Naive B cell (primary cell): ENCODE measurements around the gene SORCS2. TPM values are rescaled to one million over a fixed set of nuclear protein-coding genes. Genes with fewer than 3 reads are reported as not detected.

Source experiments
- ATAC-seq, 2 donors: fragments of 150-1000 bp; cut with Tn5 transposase; 2 replicates each; pipeline ENCODE4 v1.10.0; 2021; ENCODE audit warnings: low read depth in 2 of 2, mild to moderate bottlenecking in 2 of 2, moderate library complexity in 2 of 2
- DNase-seq: peaks from one replicate; pipeline ENCODE4 v3.0.0; 2022
- H3K27ac Mint-ChIP-seq, 6 donors: one replicate each; pipeline ENCODE4 v1.8.0; 2020 to 2022; ENCODE audit warnings: mild to moderate bottlenecking in 6 of 6, mixed read lengths in 6 of 6, moderate library complexity in 5 of 6, inconsistent platforms in 2 of 6
- H3K27me3 Mint-ChIP-seq, 3 donors: one replicate each; pipeline ENCODE4 v1.8.0; 2021 to 2022; ENCODE audit warnings: mixed read lengths in 3 of 3, mild to moderate bottlenecking in 1 of 3
- H3K36me3 Mint-ChIP-seq, 2 donors: one replicate each; pipeline ENCODE4 v1.8.0; 2020 to 2022; ENCODE audit warnings: mixed read lengths in 2 of 2, inconsistent platforms in 1 of 2, mild to moderate bottlenecking in 1 of 2
- H3K4me1 Mint-ChIP-seq, 3 donors: one replicate each; pipeline ENCODE4 v1.8.0; 2020 to 2022; ENCODE audit warnings: mixed read lengths in 3 of 3, inconsistent platforms in 1 of 3, mild to moderate bottlenecking in 1 of 3, moderate library complexity in 1 of 3
- H3K4me3 Mint-ChIP-seq, 8 donors: one replicate each; pipeline ENCODE4 v1.8.0; 2020 to 2022; ENCODE audit warnings: mild to moderate bottlenecking in 8 of 8, mixed read lengths in 8 of 8, moderate library complexity in 8 of 8, inconsistent platforms in 2 of 8
- H3K9me3 Mint-ChIP-seq, 7 donors: one replicate each; pipeline ENCODE4 v1.8.0; 2020 to 2022; ENCODE audit warnings: mixed read lengths in 7 of 7, mild to moderate bottlenecking in 5 of 7, inconsistent platforms in 2 of 7, moderate library complexity in 1 of 7
- polyA plus RNA-seq, 6 donors: library from polyadenylated mRNA; unstranded; fragments of 300-500 nt; fragmentation: Illumina TruSeq; gene quantifications; one replicate each; pipeline ENCODE4 v1.2.3, GENCODE V29; 2021; ENCODE audit warnings: low read depth in 6 of 6

SORCS2 gene
- polyA plus RNA-seq, 6 donors from 2014 or later: not detected

GRCh38 chr4:7166237-7166636 lies 26.1 kb upstream of the SORCS2 start:
- no peak overlapping the region for H3K27ac Mint-ChIP-seq
- H3K36me3 Mint-ChIP-seq: no peaks in the 10 kb centered on the region
- H3K27me3 Mint-ChIP-seq: peaks cover 0 to 12% (median 11%) of the 10 kb centered on the region in 3 donors
- H3K9me3 Mint-ChIP-seq: no peaks in the 10 kb centered on the region
- H3K4me1 Mint-ChIP-seq: peaks cover 9 to 18% (median 9%) of the 10 kb centered on the region in 3 donors
- H3K4me3 Mint-ChIP-seq: no peak overlapping the region
- ATAC-seq: no peak
- DNase-seq: no peak

- no peaks in the 10 kb centered on the region for H3K36me3 Mint-ChIP-seq
- H3K4me3 Mint-ChIP-seq: no peak overlapping the region
- peak overlapping the region in 1 of 6 donors; percentile 15 for H3K27ac Mint-ChIP-seq
- H3K9me3 Mint-ChIP-seq: no peaks in the 10 kb centered on the region
- no peak for DNase-seq
- no peak for ATAC-seq
- H3K27me3 Mint-ChIP-seq: peaks cover 0 to 7% (median 4%) of the 10 kb centered on the region in 3 donors
- H3K4me1 Mint-ChIP-seq: peaks cover 9 to 21% (median 9%) of the 10 kb centered on the region in 3 donors
These were observed 25.2 kb upstream of the SORCS2 start for GRCh38 chr4:7166981-7167700.

GRCh38 chr4:7167706-7168105 lies 24.6 kb upstream of the SORCS2 start:
- Mint-ChIP-seq H3K27me3 (peaks cover 0 to 7% (median 4%) of the 10 kb centered on the region in 3 donors), H3K4me3 (no peak overlapping the region), H3K27ac (peak overlapping the region in 1 of 6 donors; percentile 22), H3K4me1 (peaks cover 9 to 21% (median 9%) of the 10 kb centered on the region in 3 donors), H3K9me3 (no peaks in the 10 kb centered on the region), H3K36me3 (no peaks in the 10 kb centered on the region)
- no peak for DNase-seq
- ATAC-seq: no peak

- peak overlapping the region in 1 of 8 donors; percentile 15 for H3K4me3 Mint-ChIP-seq
- peak overlapping the region in 1 of 6 donors; percentile 22 for H3K27ac Mint-ChIP-seq
- peaks cover 0 to 7% (median 4%) of the 10 kb centered on the region in 3 donors for H3K27me3 Mint-ChIP-seq
- H3K36me3 Mint-ChIP-seq: no peaks in the 10 kb centered on the region
- no peak for ATAC-seq
- H3K9me3 Mint-ChIP-seq: no peaks in the 10 kb centered on the region
- H3K4me1 Mint-ChIP-seq: peaks cover 9 to 21% (median 9%) of the 10 kb centered on the region in 3 donors
- no peak for DNase-seq
These were observed 24.2 kb upstream of the SORCS2 start for GRCh38 chr4:7168106-7168505.

GRCh38 chr4:7169134-7169533 lies 23.2 kb upstream of the SORCS2 start:
- DNase-seq (no peak), ATAC-seq (no peak)
- peaks cover 0 to 7% (median 4%) of the 10 kb centered on the region in 3 donors for H3K27me3 Mint-ChIP-seq
- H3K9me3 Mint-ChIP-seq: peaks cover 0 to 3% (median 0%) of the 10 kb centered on the region in 7 donors
- H3K27ac Mint-ChIP-seq: peak overlapping the region in 3 of 6 donors; percentile 48 to 73 (median 50)
- peaks cover 0 to 4% of the 10 kb centered on the region in 2 donors for H3K36me3 Mint-ChIP-seq
- peaks cover 9 to 21% (median 9%) of the 10 kb centered on the region in 3 donors for H3K4me1 Mint-ChIP-seq
- H3K4me3 Mint-ChIP-seq: peak overlapping the region in 4 of 8 donors; percentile 6 to 43 (median 20)

- Mint-ChIP-seq H3K36me3 (peaks cover 0 to 4% of the 10 kb centered on the region in 2 donors), H3K27me3 (peaks cover 0 to 7% (median 4%) of the 10 kb centered on the region in 3 donors), H3K9me3 (peaks cover 0 to 3% (median 0%) of the 10 kb centered on the region in 7 donors), H3K4me1 (peaks cover 9 to 21% (median 9%) of the 10 kb centered on the region in 3 donors), H3K27ac (peak overlapping the region in 1 of 6 donors; percentile 28), H3K4me3 (no peak overlapping the region)
- no peak for DNase-seq
- no peak for ATAC-seq
These were observed 22.3 kb upstream of the SORCS2 start for GRCh38 chr4:7170012-7170411.

GRCh38 chr4:7171191-7171900 lies 21.0 kb upstream of the SORCS2 start:
- Mint-ChIP-seq H3K9me3 (peaks cover 0 to 5% (median 0%) of the 10 kb centered on the region in 7 donors), H3K27ac (peak overlapping the region in 1 of 6 donors; percentile 58), H3K27me3 (peaks cover 0 to 7% (median 0%) of the 10 kb centered on the region in 3 donors), H3K4me3 (no peak overlapping the region), H3K36me3 (peaks cover 0 to 4% of the 10 kb centered on the region in 2 donors), H3K4me1 (peaks cover 9 to 21% (median 9%) of the 10 kb centered on the region in 3 donors)
- ATAC-seq (no peak), DNase-seq (no peak)

GRCh38 chr4:7172508-7172907 lies 19.8 kb upstream of the SORCS2 start:
- Mint-ChIP-seq H3K9me3 (peaks cover 0 to 5% (median 0%) of the 10 kb centered on the region in 7 donors), H3K27ac (peak overlapping the region in 1 of 6 donors; percentile 10), H3K27me3 (peaks cover 0 to 7% (median 5%) of the 10 kb centered on the region in 3 donors), H3K4me3 (no peak overlapping the region), H3K36me3 (peaks cover 0 to 4% of the 10 kb centered on the region in 2 donors), H3K4me1 (peaks cover 9 to 21% (median 9%) of the 10 kb centered on the region in 3 donors)
- no peak for DNase-seq
- no peak for ATAC-seq

- Mint-ChIP-seq H3K4me3 (no peak overlapping the region), H3K27ac (peak overlapping the region in 2 of 6 donors; percentile 10 to 54)
These were observed 19.4 kb upstream of the SORCS2 start for GRCh38 chr4:7172946-7173345.

GRCh38 chr4:7173841-7174449 lies 18.4 kb upstream of the SORCS2 start:
- ATAC-seq (no peak), DNase-seq (no peak)
- H3K27ac Mint-ChIP-seq: no peak overlapping the region
- H3K36me3 Mint-ChIP-seq: peaks cover 0 to 4% of the 10 kb centered on the region in 2 donors
- H3K27me3 Mint-ChIP-seq: peaks cover 0 to 6% (median 5%) of the 10 kb centered on the region in 3 donors
- peaks cover 6 to 15% (median 8%) of the 10 kb centered on the region in 3 donors for H3K4me1 Mint-ChIP-seq
- H3K9me3 Mint-ChIP-seq: peaks cover 0 to 9% (median under 1%) of the 10 kb centered on the region in 7 donors
- no peak overlapping the region for H3K4me3 Mint-ChIP-seq

More at GRCh38 chr4:7172946-7173345, 19.4 kb upstream of the SORCS2 start:
- Mint-ChIP-seq H3K27me3 (peaks cover 0 to 7% (median 6%) of the 10 kb centered on the region in 3 donors), H3K9me3 (peaks cover 0 to 5% (median 0%) of the 10 kb centered on the region in 7 donors), H3K36me3 (peaks cover 0 to 4% of the 10 kb centered on the region in 2 donors), H3K4me1 (peaks cover 9 to 21% (median 9%) of the 10 kb centered on the region in 3 donors)
- ATAC-seq: no peak
- no peak for DNase-seq

GRCh38 chr4:7179158-7179557 lies 13.2 kb upstream of the SORCS2 start:
- H3K27ac Mint-ChIP-seq: no peak overlapping the region
- no peak for ATAC-seq

GRCh38 chr4:7180938-7181337 lies 11.4 kb upstream of the SORCS2 start:
- no peak for ATAC-seq

More at GRCh38 chr4:7179158-7179557, 13.2 kb upstream of the SORCS2 start:
- peaks cover 6 to 9% of the 10 kb centered on the region in 2 donors for H3K36me3 Mint-ChIP-seq
- H3K4me3 Mint-ChIP-seq: no peak overlapping the region
- peaks cover 6 to 23% (median 6%) of the 10 kb centered on the region in 3 donors for H3K27me3 Mint-ChIP-seq
- H3K4me1 Mint-ChIP-seq: peaks cover 0 to 4% (median 0%) of the 10 kb centered on the region in 3 donors
- no peak for DNase-seq
- peaks cover 7 to 23% (median 16%) of the 10 kb centered on the region in 7 donors for H3K9me3 Mint-ChIP-seq

GRCh38 chr4:7182616-7183015 lies 9.7 kb upstream of the SORCS2 start:
- ATAC-seq: no peak
- no peak overlapping the region for H3K27ac Mint-ChIP-seq
- H3K4me3 Mint-ChIP-seq: no peak overlapping the region
- peaks cover 7 to 19% (median 16%) of the 10 kb centered on the region in 7 donors for H3K9me3 Mint-ChIP-seq
- H3K27me3 Mint-ChIP-seq: peaks cover 12 to 35% (median 12%) of the 10 kb centered on the region in 3 donors
- peaks cover 0 to 4% (median 0%) of the 10 kb centered on the region in 3 donors for H3K4me1 Mint-ChIP-seq
- DNase-seq: no peak
- H3K36me3 Mint-ChIP-seq: peaks cover 6 to 9% of the 10 kb centered on the region in 2 donors

More at GRCh38 chr4:7180938-7181337, 11.4 kb upstream of the SORCS2 start:
- Mint-ChIP-seq H3K27ac (no peak overlapping the region), H3K36me3 (peaks cover 6 to 9% of the 10 kb centered on the region in 2 donors), H3K4me1 (peaks cover 0 to 4% (median 0%) of the 10 kb centered on the region in 3 donors), H3K27me3 (peaks cover 6 to 23% (median 6%) of the 10 kb centered on the region in 3 donors), H3K4me3 (no peak overlapping the region), H3K9me3 (peaks cover 7 to 19% (median 16%) of the 10 kb centered on the region in 7 donors)
- no peak for DNase-seq
